HG03565 (cell line): ENCODE results near the gene DNAJC28.
"Not testable (repeated sequence)": the region's sequence is repeated elsewhere in the genome, so short reads cannot be mapped to it uniquely, and the experiment has no call there.

Experiments used
- ATAC-seq: cut with Tn5 transposase; IDR thresholded peaks from one replicate; pipeline ENCODE4 v1.9.1; 2021; ENCODE audit warnings: mild to moderate bottlenecking, moderate library complexity; ENCODE audit not compliant: unreplicated experiment

DNAJC28 gene

DNA sequence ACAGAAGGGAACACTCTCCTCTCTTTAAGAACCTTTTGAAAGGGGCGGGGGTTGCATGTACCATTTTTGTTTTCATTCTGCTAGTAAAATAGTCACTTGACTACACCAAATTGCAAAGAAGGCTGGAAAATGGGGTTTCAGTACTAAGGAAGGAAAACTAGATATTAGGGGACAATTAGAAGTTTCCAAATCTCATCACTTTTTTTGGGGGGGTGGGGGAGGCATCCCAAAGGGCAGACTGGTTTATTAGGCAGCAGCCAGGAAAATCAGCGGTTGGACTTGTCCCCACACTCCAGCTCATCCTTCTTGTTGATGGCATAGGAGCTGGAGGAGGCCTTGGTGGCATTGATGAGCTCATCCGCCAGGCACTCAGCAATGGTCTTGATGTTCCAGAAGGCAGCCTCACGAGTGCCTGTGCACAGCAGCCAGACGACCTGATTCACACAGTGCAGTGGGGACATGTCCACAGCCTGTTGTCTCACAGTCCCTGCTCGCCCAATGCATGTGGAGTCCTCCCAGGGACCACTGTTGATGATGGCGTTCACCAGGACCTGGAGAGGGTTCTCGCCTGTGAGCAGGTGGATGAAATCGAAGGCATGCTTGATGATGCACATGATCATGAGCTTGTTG lies 10.1 kb downstream of the DNAJC28 start:
- no peak for ATAC-seq

- ATAC-seq = no peak
These were observed 10.9 kb downstream of the DNAJC28 start for GRCh38 chr21:33480481-33481103.

- ATAC-seq = peak; percentile 83
These were observed 11.6 kb downstream of the DNAJC28 start, which contains the start of gene TMEM50B for GRCh38 chr21:33479679-33480480. Gene TMEM50B, minus strand, starts transcription at chr21:33479974. Its CDS starts 11,089 bp downstream, at chr21:33468885.

DNA sequence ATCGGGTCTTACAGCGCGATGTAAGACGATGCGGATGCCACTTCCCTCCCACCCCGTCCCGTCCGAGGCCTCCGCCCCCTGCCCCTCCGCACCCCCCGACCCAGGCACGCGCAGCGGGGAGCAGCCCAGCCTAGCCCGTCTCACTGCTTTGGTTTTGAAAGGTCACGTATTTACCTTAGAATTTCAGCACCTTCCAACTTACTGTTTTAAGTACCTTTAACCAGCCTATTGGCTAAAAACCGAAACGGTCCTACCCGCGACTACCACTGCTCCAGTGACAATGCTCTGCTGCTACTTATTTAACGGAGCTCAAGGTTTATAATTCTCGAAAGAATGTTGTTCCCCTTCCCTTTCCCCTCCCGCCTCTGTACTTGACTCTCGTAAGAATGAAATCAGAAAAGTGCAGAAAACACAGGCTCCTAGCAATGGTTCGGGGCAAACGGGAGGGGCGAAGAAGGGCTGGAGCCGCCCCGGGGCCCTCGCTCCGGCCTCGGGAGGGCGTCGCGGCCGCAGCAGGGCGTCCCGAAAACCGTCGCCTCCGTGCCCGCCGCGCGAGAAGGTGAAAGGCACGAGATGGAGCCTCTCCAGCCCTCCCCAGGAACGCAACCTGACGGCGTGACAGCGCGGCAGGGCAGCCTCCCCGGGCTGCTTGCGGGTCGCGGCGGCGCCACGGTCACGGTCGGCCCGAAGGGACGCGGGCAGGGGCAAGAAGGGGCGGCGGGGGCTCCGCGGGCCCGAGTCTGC lies 12.4 kb downstream of the DNAJC28 start:
- no peak for ATAC-seq

GRCh38 chr21:33478182-33478581 lies 13.3 kb downstream of the DNAJC28 start:
- ATAC-seq = no peak

DNA sequence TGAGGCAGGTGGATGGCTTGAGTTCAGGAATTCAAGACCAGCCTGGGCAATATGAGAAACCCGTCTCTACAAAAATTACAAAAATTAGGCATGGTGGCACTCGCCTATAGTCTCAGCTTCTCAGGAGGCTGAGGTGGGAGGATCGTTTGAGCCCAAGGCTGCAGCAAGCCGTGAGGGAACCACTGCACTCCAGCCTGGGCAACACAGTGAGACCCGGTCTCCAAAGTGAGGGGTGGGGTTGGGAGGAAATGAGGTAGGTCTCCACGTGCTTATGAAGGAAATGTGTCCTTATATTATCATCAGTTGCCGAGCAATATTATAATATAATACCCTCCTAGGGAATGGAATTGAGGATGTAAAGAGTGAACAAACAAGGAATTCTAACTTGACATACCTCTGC lies 14.4 kb downstream of the DNAJC28 start:
- ATAC-seq = no peak

- ATAC-seq = no peak
These were observed 18.2 kb downstream of the DNAJC28 start for GRCh38 chr21:33473344-33473743.

- no peak for ATAC-seq
These were observed 20.8 kb downstream of the DNAJC28 start for GRCh38 chr21:33470701-33471100.

- ATAC-seq = not testable (repeated sequence)
These were observed 22.3 kb downstream of the DNAJC28 start for GRCh38 chr21:33469183-33469582.

- no peak for ATAC-seq
These were observed 29.8 kb downstream of the DNAJC28 start for GRCh38 chr21:33461538-33462250.

- ATAC-seq = no peak
These were observed 32.7 kb downstream of the DNAJC28 start for GRCh38 chr21:33458861-33459260.

- ATAC-seq = no peak
These were observed 35.6 kb downstream of the DNAJC28 start for GRCh38 chr21:33455686-33456446.

DNA sequence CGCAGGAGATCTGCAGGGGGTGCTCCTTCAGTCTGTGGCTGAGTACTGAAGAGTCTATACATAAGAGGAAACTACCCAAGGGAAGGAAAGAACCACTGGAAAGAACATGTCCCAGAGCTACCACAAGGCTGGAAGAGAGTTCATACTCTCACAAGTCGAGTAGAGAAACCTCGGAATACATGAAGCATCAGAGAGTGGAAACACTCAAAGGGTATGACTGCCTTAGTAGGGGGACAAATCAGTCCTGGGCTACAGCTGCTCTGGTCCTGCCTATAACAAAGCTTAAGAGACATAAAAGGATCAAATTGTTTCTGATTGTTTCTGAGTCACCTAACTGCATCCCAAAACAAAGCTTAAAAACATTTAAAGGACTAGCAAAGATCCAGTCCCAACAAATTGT lies 39.2 kb downstream of the DNAJC28 start:
- no peak for ATAC-seq

GRCh38 chr21:33451634-33452071 lies 39.9 kb downstream of the DNAJC28 start:
- no peak for ATAC-seq

DNA sequence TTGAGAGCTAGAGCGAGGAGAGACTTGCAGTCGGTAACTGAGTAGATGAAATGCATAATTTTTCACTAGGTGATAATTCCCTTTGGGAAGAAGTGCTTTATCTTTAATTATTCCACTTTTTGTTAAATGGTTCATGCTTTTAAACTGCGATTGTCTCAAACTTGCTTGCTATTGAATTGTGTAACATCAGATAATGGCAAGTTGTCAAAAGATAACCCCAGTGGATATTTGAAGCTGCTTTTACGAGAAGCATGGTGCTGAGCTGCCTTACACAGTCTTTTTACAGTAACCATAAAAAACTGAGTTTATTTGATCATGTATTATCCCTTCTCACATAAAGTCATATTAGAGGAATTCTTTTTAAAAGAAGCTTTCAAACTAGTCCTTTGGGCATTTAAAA lies 41.9 kb downstream of the DNAJC28 start:
- ATAC-seq = no peak

DNA sequence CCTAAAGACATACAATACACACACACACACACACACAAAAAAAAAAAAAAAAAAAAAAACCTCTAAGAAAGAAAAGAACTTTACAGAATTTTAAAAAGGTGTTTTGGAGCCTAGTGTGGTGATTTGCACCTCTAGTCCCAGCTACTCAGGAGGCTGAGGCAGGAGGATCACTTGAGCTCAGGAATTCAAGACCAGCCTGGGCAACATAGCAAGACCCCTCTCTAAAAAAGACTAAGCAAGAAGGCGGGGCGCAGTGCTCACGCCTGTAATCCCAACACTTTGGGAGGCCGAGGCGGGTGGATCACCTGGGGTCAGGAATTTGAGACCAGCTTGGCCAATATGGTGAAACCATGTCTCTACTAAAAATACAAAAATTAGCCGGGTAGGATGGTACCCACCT lies 44.9 kb downstream of the DNAJC28 start:
- not testable (repeated sequence) for ATAC-seq

- no peak for ATAC-seq
These were observed 47.0 kb downstream of the DNAJC28 start for GRCh38 chr21:33444499-33444898.

DNA sequence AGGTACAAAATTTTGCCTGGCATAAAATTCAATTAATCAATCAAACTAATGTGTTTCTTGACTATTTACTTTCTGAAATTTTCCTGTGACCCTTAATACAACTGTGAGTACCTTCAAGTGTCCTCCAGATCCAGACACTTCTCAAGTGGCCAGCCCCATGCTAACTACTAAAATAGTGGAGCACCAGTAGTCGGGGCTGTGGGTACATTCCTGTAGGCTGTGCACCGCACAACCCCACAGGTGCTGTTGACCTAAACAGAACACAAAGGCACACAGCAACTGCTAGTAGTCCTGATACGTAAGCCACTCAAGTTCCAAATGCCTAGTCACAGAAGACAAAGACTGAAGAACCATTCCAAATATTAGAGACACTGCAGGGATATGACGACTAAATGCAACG lies 48.3 kb downstream of the DNAJC28 start:
- no peak for ATAC-seq
